ENCODE data around the gene GALNT2. TPM values are rescaled to one million over a fixed set of nuclear protein-coding genes. Genes with fewer than 3 reads are reported as not detected.

The GALNT2 gene
- total RNA-seq, 1 donor from 2014 or later = 60.7 TPM

GRCh38 chr1:230169454-230170152 lies 102.6 kb downstream of the GALNT2 start:
- no peak for TF ChIP-seq CTCF (IDR thresholded peaks at IDR 0.05; ENCODE audit: insufficient read depth, low read length, poor library complexity, severe bottlenecking)
- no peak for DNase-seq (ENCODE audit: low read depth)
- H3K36me3 ChIP-seq (ENCODE audit: control insufficient read depth, insufficient read depth, low read length) = no peaks in the 10 kb centered on the region
- no peaks in the 10 kb centered on the region for H3K27me3 ChIP-seq (ENCODE audit: control insufficient read depth, insufficient read depth, low read length)
- no peak overlapping the region for H3K4me3 ChIP-seq (ENCODE audit: low read depth, low read length)

DNA sequence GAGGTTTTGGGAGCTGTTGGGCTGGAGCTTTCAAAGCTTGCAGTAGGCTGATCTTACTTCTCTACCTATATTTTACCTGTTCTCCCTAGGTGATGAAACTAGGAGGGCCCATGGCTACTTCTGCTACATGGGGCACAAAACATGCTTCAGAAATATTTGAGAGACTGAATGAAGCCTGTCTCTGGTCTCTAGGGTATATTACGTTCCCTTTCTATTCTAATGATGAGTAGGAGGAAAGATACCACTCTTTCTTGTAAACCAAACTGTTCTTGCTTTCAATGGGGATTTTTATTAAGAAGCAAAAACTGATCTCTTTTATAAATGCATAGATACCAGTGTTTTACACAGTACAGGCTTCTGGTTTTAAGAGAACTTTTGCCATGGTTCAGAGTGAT lies 103.1 kb downstream of the GALNT2 start:
- H3K4me3 ChIP-seq (ENCODE audit: low read depth, low read length) = no peak overlapping the region
- no peak for DNase-seq (ENCODE audit: low read depth)
- TF ChIP-seq CTCF (IDR thresholded peaks at IDR 0.05; ENCODE audit: insufficient read depth, low read length, poor library complexity, severe bottlenecking) = no peak
- no peaks in the 10 kb centered on the region for H3K27me3 ChIP-seq (ENCODE audit: control insufficient read depth, insufficient read depth, low read length)
- no peaks in the 10 kb centered on the region for H3K36me3 ChIP-seq (ENCODE audit: control insufficient read depth, insufficient read depth, low read length)

- H3K36me3 ChIP-seq (ENCODE audit: control insufficient read depth, insufficient read depth, low read length) = no peaks in the 10 kb centered on the region
- H3K27me3 ChIP-seq (ENCODE audit: control insufficient read depth, insufficient read depth, low read length) = no peaks in the 10 kb centered on the region
- TF ChIP-seq CTCF (IDR thresholded peaks at IDR 0.05; ENCODE audit: insufficient read depth, low read length, poor library complexity, severe bottlenecking) = no peak
- H3K4me3 ChIP-seq (ENCODE audit: low read depth, low read length) = no peak overlapping the region
- DNase-seq (ENCODE audit: low read depth) = no peak
Observed at GRCh38 chr1:230170622-230171021, 103.6 kb downstream of the GALNT2 start.

DNA sequence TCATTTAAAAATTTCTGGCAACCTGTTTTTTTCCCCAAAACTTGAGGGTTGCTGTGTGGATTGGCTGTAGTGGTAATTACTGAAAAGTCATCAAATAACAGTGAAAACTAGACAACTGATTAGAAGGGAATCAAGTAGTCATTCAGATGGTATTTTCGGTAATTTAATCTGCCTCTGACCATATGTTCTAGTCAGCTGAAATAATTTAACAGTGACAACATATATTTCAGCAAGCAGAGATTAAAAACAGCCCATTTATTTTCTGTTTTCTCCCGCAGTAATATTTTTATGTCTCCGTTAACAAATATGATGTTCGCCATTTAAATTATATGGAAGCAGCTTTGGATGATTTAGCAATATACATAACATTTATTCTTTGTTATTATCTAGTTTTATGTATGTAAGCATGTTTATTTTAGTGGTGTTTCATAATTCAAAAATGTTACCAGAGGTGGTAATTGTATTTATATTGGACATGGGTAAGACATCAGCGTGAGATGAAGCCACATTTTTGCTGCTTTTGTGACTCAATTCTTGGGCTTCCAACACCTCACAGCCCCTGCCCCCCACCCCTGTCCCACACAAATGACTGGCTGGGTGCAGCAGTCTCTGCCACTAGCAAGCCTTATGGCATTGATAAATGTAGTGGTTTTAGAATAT lies 104.4 kb downstream of the GALNT2 start:
- Histone ChIP-seq H3K36me3 (ENCODE audit: control insufficient read depth, insufficient read depth, low read length) (no peaks in the 10 kb centered on the region), H3K4me3 (ENCODE audit: low read depth, low read length) (no peak overlapping the region), H3K27me3 (ENCODE audit: control insufficient read depth, insufficient read depth, low read length) (no peaks in the 10 kb centered on the region)
- DNase-seq (ENCODE audit: low read depth) = no peak
- no peak for TF ChIP-seq CTCF (IDR thresholded peaks at IDR 0.05; ENCODE audit: insufficient read depth, low read length, poor library complexity, severe bottlenecking)

DNA sequence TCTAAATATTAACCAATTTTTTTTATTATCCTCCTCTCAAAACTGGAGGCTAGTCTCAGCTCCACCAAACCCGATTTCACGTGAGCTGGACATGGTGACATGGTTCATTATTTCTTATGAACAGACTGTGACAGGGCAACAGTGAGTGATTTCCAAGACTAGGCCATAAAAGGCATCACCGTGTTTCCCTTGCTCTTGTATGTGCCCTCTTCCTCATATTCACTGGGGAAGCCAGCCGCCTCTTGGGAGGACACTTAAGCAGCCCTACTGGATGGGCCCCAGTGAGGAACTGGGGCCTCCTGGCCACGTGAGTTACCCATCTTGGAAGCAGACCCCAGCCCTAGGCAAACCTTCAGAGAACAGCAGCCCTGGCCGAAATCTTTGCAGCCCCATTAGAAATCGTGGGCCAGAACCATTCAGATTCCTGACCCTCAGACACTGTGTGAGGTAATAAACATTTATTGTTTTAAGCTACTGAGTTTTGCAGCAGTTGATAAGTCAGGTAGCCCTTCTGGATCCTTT lies 105.0 kb downstream of the GALNT2 start:
- DNase-seq (ENCODE audit: low read depth) = no peak
- H3K27me3 ChIP-seq (ENCODE audit: control insufficient read depth, insufficient read depth, low read length) = no peaks in the 10 kb centered on the region

More for the DNA sequence above, 105.0 kb downstream of the GALNT2 start:
- Histone ChIP-seq H3K4me3 (ENCODE audit: low read depth, low read length) (no peak overlapping the region), H3K36me3 (ENCODE audit: control insufficient read depth, insufficient read depth, low read length) (no peaks in the 10 kb centered on the region)
- no peak for TF ChIP-seq CTCF (IDR thresholded peaks at IDR 0.05; ENCODE audit: insufficient read depth, low read length, poor library complexity, severe bottlenecking)

Measured in kidney epithelial cell (primary cell).